HuH-7.5 (cell line): ENCODE measurements around the gene TBC1D8.
A peak's percentile ranks its signal among the peaks of the same experiment; 100 is the strongest.

Experiments
- DNase-seq: peaks from one replicate; pipeline ENCODE4 v3.0.0; 2011; ENCODE audit warnings: low spot score

Gene TBC1D8

GRCh38 chr2:101162561-101163330, 11.6 kb upstream of the TBC1D8 start:
- no peak for DNase-seq

DNA sequence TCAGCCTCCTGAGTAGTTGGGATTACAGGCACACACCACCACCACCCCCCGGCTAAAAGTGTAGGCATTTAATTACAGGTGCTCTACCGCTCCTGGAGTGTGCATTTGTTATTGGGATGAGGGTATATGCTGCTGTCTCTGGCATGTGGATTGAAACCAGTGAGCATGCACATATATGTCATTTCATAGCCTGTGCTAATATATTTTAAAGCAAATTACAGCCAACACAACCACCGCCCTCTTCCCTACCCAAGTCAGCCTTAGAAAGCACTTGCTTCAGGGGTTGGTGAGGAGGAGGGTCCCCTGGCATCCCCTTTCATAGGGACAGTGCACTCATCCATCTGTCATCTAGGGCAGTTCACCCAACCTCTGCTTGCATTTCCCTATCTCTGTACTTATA, 10.5 kb upstream of the TBC1D8 start:
- no peak for DNase-seq

DNA sequence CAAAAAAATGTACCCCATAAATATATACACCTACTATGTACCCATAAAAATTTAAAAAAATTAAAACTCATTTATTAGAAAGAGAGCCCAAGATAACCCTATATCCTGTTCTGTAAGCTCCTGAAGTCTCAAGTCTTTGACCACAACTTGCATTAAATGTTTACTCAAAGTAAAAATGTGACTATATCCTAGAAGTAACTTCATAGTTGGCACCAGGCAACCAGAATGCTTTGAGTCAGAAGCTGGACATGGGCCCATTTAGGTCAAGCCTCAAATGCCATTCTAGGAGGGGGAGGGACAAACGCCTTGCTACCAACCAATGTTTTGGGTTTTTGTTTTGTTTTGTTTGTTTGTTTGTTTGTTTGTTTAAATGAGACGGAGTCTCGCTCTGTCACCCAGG, 9.3 kb upstream of the TBC1D8 start:
- no peak for DNase-seq

DNA sequence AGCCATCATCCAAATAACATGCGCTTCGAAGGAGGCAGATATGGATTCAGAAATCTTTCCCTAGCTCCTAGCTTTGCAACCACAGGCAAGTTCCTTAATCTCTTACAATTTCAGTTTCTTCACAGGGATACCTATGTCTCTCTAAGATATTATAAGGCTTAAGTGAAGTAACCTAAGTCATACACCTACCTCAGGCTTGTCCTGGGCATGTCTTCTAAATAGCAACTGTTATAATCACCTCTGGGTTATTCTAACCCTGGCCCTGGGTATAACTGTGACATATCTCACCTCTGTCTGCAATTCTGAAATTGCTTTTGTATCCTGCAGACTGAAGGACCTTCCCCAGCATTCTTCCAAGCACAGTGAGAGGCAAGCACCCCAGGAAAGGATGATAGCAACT, 8.3 kb upstream of the TBC1D8 start:
- DNase-seq = no peak

- DNase-seq = no peak
Observed at GRCh38 chr2:101157272-101157671, 6.1 kb upstream of the TBC1D8 start.

DNA sequence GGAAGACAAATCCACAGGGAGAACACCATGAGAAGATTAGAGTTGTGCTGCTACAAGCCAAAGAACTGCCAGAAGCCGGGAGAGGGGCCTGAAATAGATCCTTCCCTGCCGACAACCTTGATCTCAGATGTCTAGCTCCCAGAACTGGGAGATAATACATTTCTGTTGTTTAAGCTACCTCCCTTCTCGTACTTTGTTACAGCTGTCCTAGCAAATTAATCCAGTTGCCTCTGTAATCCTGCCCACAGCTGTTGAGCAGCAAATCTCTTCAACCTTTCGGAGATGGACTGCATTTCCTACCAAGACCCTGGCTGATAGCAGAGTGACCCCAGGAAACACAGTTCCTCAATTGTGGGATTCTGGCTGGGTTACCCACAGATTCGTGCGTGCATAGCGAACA, 2.6 kb upstream of the TBC1D8 start:
- no peak for DNase-seq

- no peak for DNase-seq
Observed at GRCh38 chr2:101153077-101153707, 2.0 kb upstream of the TBC1D8 start.

- peak; percentile 67 for DNase-seq
Observed at GRCh38 chr2:101152272-101153076, 1.3 kb upstream of the TBC1D8 start.

- DNase-seq = no peak
Observed at GRCh38 chr2:101151859-101152271, 683 bp upstream of the TBC1D8 start.

GRCh38 chr2:101150306-101151145, 656 bp downstream of the TBC1D8 start:
- DNase-seq = peak; percentile 56

GRCh38 chr2:101149241-101150192, 1.7 kb downstream of the TBC1D8 start:
- DNase-seq = peak; percentile 35

GRCh38 chr2:101148777-101149176, 2.4 kb downstream of the TBC1D8 start:
- no peak for DNase-seq

GRCh38 chr2:101147971-101148370, 3.2 kb downstream of the TBC1D8 start:
- no peak for DNase-seq

- no peak for DNase-seq
Observed at GRCh38 chr2:101147062-101147461, 4.1 kb downstream of the TBC1D8 start.

- no peak for DNase-seq
Observed at GRCh38 chr2:101146535-101146934, 4.6 kb downstream of the TBC1D8 start.

GRCh38 chr2:101145406-101145805, 5.8 kb downstream of the TBC1D8 start:
- no peak for DNase-seq

- DNase-seq = no peak
Observed at GRCh38 chr2:101142163-101142562, 9.0 kb downstream of the TBC1D8 start.

DNA sequence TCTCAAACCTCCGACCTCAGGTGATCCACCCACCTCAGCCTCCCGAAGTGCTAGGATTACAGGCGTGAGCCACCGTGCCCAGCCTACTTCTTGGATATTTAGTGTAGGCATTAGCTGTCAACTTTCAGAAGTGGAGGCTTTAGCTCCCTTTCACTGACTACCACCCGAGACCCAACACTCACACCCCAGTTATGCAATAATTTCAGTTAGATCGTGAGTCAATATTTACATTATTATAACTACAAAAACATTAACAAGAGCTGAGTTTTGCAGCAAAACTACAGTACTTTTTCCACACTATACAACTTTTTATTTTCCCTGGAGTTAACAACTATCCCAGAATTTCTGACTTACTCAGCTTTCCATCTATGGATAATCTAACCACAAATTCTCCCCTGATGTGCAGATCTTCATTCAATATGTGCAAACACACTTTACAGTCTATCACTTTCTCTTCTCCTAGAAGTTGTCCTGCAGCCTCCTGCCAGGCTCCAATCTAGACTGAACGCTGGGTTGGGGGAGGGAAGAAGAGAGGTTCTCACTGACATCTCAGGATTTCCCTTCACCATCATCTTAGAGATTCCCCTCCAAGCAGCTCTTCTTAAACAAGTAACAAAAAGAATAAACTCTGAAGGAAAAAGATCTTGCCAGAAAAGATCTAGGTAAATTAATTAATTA, 10.1 kb downstream of the TBC1D8 start:
- no peak for DNase-seq

GRCh38 chr2:101140237-101140636, 10.9 kb downstream of the TBC1D8 start:
- DNase-seq = no peak

DNA sequence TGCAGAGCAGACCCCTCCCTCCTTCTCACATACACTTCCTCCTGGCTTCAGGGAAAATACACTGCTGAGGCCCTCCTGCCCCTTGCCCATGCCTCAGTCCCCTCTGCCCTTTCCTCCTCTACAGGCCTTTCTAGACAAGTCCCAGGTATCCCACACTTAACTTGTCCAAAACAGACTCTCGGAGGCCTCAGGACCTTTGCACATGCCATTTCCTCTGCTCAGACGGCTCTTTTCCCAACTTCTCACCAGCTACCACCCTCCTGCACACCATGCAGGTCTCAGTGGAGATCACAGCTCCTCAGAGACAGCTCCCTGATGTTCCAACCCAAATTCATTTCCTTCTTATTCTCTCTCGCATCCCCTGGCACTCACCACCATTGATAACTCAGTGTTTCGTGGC, 11.7 kb downstream of the TBC1D8 start:
- DNase-seq = no peak
